Activated CD4-positive, CD25-positive, alpha-beta regulatory T cell treated with anti-CD3 and anti-CD28 coated beads, Interleukin-2, amount 50 U/mL, for 16 hours (primary cell): ENCODE data around the gene WDR73.
"Not testable (repeated sequence)": the region's sequence is repeated elsewhere in the genome, so short reads cannot be mapped to it uniquely, and the experiment has no call there.

ENCODE experiments used
- DNase-seq: peaks from one replicate; pipeline ENCODE4 v3.0.0-alpha.2; 2020; ENCODE audit warnings: low read depth, low spot score

Gene WDR73

GRCh38 chr15:84653910-84654688 lies at the start of gene WDR73:
WDR73 (minus strand) TSS chr15:84654283; CDS start chr15:84654274, 9 bp downstream.
- peak; percentile 97 for DNase-seq

GRCh38 chr15:84703808-84704207 lies 49.7 kb upstream of the WDR73 start:
- DNase-seq = no peak

- no peak for DNase-seq
These were observed 48.9 kb upstream of the WDR73 start for GRCh38 chr15:84702961-84703482.

GRCh38 chr15:84699538-84700191 lies 45.6 kb upstream of the WDR73 start:
- DNase-seq = no peak

GRCh38 chr15:84697236-84697990 lies 43.3 kb upstream of the WDR73 start:
- DNase-seq = no peak

- no peak for DNase-seq
These were observed 42.7 kb upstream of the WDR73 start for GRCh38 chr15:84696757-84697156.

- DNase-seq = no peak
These were observed 36.3 kb upstream of the WDR73 start for GRCh38 chr15:84690342-84690741.

GRCh38 chr15:84689858-84690257 lies 35.8 kb upstream of the WDR73 start:
- no peak for DNase-seq

- not testable (repeated sequence) for DNase-seq
These were observed 32.4 kb upstream of the WDR73 start for GRCh38 chr15:84686446-84686845.

- no peak for DNase-seq
These were observed 31.2 kb upstream of the WDR73 start for GRCh38 chr15:84685304-84685703.

- no peak for DNase-seq
These were observed 30.0 kb upstream of the WDR73 start for GRCh38 chr15:84684092-84684491.

- no peak for DNase-seq
These were observed 27.7 kb upstream of the WDR73 start for GRCh38 chr15:84681831-84682230.

GRCh38 chr15:84671211-84671610 lies 17.1 kb upstream of the WDR73 start:
- DNase-seq = no peak

- no peak for DNase-seq
These were observed 15.6 kb upstream of the WDR73 start for GRCh38 chr15:84669726-84670125.

- no peak for DNase-seq
These were observed 14.3 kb upstream of the WDR73 start for GRCh38 chr15:84668221-84668982.

GRCh38 chr15:84666373-84666772 lies 12.3 kb upstream of the WDR73 start:
- DNase-seq = no peak

GRCh38 chr15:84661001-84661400 lies 6.9 kb upstream of the WDR73 start:
- DNase-seq = no peak

- no peak for DNase-seq
These were observed 6.1 kb upstream of the WDR73 start for GRCh38 chr15:84659904-84660781.

GRCh38 chr15:84658788-84659411 lies 4.8 kb upstream of the WDR73 start:
- no peak for DNase-seq
